T1000 (cell line): ENCODE data around the gene GALNT13.

Experiments
- DNase-seq: peaks from one replicate; lab custom pipeline; 2025; ENCODE audit warnings: mixed read lengths; lab: John Stamatoyannopoulos, UW

GALNT13 gene

GRCh38 chr2:154226931-154227330, 355.2 kb downstream of the GALNT13 start:
- DNase-seq: no peak

DNA sequence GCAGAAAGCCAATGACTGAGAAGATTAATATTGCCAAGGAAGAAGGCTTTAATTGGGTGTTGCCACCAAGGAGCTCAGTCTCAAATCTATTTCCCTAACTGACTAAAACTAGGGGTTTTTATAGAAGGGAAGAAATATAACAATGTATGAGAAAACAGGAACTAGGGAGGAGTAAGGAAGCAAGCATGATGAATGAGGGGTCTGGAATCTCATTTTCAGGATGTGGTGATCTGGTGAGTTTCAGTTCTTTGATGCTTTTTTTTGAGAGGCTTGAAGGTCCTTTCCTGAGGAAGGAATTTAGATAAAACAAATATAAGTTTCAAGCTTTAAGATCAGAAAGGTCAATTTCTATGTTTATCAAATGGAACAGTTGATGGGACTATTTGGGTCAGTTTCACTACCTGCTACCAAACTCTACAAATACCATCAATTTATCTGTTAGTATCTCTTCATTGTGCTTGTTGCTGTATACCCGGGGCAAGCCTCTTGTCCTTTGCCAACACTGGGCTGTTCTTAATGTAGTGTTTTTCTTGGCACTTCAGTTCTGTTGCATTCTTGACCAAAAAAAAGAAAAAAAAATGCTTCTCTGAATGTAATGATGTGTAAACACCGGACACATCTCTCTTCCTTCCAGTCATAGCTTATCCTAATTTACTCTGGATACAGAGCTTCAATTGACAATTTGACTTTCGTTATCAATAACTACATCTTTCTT, 357.0 kb downstream of the GALNT13 start:
- no peak for DNase-seq

DNA sequence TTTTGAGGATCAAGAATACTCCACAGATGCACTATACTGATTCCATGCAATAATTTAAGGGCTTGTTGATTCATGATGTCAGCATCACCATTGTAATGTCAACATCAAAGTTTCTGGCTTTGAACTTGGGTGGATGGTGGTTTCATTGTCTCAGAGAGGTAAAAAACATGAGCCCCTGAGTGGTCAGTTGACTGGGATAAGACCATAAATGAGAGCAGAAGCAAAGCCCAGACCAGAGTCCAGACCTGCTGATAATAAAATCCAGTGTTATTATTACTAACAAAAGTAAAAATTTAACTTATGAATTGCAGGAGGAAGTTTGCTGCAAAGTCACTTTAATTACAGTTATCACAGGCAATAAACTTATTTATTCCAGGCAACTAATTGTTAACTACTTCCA, 358.2 kb downstream of the GALNT13 start:
- DNase-seq: no peak

- DNase-seq: no peak
Observed at GRCh38 chr2:154231021-154231420, 359.3 kb downstream of the GALNT13 start.

GRCh38 chr2:154233231-154233630, 361.5 kb downstream of the GALNT13 start:
- DNase-seq: no peak

DNA sequence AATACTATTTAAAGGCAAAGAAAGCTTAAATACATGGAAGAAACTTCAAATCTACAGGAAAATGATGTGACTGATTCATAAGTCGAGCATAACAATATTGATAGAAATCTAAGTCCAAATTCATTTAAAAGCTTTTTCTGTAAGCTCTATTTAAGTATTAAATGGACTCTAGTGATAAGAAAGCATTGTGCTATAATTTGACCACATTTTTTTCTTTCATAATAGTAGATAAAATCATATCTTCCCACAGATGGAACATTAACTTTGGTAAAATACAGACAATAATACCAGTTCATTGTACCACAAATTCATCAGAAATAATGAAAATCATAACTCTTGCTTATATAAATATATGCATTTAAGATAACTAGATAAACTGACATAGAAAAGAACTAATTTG, 366.5 kb downstream of the GALNT13 start:
- DNase-seq: no peak

- DNase-seq: no peak
Observed at GRCh38 chr2:154240316-154240715, 368.6 kb downstream of the GALNT13 start.

GRCh38 chr2:154240921-154241379, 369.2 kb downstream of the GALNT13 start:
- DNase-seq: no peak

DNA sequence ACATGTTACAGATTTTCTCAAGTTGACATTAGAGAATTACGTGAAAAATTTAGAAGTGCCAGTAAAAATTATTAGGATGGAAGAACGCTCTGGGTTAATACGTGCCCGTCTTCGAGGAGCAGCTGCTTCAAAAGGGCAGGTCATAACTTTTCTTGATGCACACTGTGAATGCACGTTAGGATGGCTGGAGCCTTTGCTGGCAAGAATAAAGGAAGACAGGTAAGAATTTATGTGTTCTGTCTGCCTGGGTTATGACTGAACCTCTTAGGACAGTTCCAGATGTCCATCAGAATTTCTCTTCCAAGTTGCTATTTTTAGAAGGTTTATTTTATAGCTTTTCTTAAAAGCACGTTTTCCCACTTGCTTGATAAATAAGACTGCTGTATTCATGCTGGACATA, 371.0 kb downstream of the GALNT13 start:
- DNase-seq: no peak

- DNase-seq: no peak
Observed at GRCh38 chr2:154243685-154244084, 372.0 kb downstream of the GALNT13 start.

- no peak for DNase-seq
Observed at GRCh38 chr2:154244932-154245331, 373.2 kb downstream of the GALNT13 start.

DNA sequence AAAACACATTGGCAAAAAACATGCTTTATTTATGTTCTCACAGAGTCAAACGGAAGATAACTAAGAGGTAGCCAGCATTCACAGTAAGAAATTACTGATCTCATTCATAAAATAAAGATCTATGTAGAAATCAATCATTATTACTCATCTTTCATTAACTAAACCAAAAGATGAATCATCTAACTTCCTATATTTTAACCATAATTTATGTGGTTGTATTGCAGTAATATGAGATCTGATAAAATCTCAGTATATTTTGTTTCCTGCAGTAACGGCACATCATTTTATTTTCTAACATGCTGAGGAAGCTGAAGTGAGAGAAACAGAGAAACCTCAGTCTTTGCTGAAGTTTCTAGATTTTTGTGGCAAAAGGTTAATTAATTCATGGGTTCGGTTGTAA, 375.8 kb downstream of the GALNT13 start:
- DNase-seq: no peak

- DNase-seq: no peak
Observed at GRCh38 chr2:154256136-154256535, 384.4 kb downstream of the GALNT13 start.

DNA sequence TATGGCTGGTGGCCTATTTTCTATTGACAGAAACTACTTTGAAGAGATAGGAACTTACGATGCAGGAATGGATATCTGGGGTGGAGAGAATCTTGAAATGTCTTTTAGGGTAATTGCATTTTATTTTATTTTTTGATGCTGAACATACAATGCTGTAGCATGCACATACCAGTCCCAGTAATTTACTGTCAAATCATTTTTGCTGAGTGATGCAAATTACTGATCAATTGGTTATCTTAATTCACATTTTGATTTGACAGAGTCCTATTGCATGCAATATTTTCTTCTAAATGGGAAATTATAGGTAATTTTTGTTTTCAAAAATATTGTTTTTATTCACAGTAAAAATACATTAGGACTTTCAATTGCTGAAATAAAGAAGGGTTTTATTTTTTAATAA, 387.3 kb downstream of the GALNT13 start:
- DNase-seq: no peak

- no peak for DNase-seq
Observed at GRCh38 chr2:154261473-154262027, 389.8 kb downstream of the GALNT13 start.

DNA sequence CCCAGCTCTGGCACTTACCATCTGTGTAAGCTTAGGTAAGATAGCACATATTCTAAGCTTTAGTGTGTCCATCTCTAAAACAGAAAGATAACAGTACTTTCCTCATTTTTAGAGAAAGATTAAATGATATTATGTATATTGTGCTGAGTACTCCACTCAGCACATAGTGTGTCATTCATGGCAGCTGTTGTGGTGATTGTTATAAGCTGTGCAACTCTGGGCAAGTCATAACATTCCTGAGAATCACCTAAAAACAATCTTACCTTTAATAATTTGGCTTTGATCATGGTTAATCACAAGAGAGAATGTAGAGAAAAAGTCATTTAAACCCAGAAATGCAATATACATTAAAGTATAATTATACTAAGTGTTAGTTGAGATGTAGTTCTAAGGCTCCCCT, 391.5 kb downstream of the GALNT13 start:
- DNase-seq: no peak

DNA sequence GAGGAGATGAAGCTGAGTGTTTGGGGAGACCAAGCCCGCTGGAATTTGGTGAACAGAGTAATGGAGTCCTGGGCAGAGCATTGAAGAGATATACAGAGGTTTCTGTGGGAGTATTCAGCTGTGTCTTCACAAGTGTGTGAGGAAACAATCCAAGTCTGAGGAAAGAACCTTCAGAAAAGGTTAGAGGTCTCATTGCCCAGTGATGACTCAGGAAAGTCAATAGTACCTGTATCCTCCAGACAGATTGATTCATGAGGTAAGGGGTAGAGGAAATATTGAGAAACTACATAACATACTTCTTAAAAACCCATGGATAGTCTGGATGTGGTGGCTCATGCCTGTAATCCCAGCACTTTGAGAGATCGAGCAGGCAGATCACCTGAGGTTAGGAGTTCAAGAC, 392.3 kb downstream of the GALNT13 start:
- DNase-seq: no peak

GRCh38 chr2:154267983-154268382, 396.3 kb downstream of the GALNT13 start:
- DNase-seq: no peak

DNA sequence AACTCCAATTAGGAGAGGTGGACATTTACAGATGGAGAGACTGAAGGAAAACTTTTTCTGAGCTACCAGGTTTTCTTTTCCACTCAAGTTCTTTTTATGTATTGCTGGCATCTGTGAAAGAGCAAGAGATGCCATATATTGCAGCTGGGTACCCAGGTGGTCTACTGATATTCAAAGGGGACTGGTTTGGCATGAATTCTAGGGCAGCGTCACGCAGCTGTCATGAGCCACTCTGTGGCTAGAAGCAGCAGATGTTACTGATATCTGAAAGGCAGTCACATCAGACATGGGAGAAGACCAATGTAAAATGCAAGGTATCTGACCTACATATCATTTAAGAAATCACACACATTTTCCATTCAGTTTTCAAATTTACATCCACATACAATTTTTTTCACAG, 408.8 kb downstream of the GALNT13 start:
- DNase-seq: no peak

GRCh38 chr2:154289870-154290269, 418.1 kb downstream of the GALNT13 start:
- DNase-seq: no peak

GRCh38 chr2:154291511-154291910, 419.8 kb downstream of the GALNT13 start:
- no peak for DNase-seq

DNA sequence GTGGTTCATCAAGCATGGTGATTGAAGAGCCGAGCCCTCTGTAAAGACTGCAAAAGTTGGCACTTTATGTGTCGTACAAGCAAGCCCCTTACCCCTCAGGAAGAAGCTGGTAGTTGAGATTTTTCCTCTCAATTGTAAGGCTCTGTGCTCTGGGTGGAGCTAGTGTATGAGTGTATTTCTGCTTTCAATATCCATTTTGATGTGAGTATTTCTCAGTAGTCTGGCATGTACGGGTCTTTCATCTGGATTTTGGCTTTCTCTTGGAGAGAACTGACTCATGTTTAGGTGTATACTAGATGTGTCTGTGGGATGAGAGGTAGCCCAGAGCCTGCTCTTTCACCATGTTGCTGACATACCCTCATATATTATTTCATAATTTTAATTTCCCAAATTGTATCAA, 420.2 kb downstream of the GALNT13 start:
- DNase-seq: no peak

GRCh38 chr2:154293864-154294263, 422.1 kb downstream of the GALNT13 start:
- DNase-seq: no peak
